T-helper 2 cell (primary cell): Measurements from ENCODE around the gene DYNLT1.

ENCODE experiments used
- DNase-seq, 5 experiments: peaks; one replicate each; pipeline versions ENCODE4 v3.0.0 to v3.0.0-alpha.2; 2012 to 2022

DYNLT1 gene

GRCh38 chr6:158595223-158595622, 49.3 kb downstream of the DYNLT1 start:
- peak in 1 of 5 experiments; percentile 39 for DNase-seq

GRCh38 chr6:158593670-158594069, 50.9 kb downstream of the DYNLT1 start:
- DNase-seq: no peak

GRCh38 chr6:158591810-158592209, 52.7 kb downstream of the DYNLT1 start:
- DNase-seq: no peak

- no peak for DNase-seq
Observed at GRCh38 chr6:158591134-158591809, 53.3 kb downstream of the DYNLT1 start.

GRCh38 chr6:158589366-158589765, 55.2 kb downstream of the DYNLT1 start:
- no peak for DNase-seq

- DNase-seq: no peak
Observed at GRCh38 chr6:158586652-158587051, 57.9 kb downstream of the DYNLT1 start.
